ENCODE results near the gene SLC6A9.
A peak's percentile ranks its signal among the peaks of the same experiment; 100 is the strongest.

Gene SLC6A9

DNA sequence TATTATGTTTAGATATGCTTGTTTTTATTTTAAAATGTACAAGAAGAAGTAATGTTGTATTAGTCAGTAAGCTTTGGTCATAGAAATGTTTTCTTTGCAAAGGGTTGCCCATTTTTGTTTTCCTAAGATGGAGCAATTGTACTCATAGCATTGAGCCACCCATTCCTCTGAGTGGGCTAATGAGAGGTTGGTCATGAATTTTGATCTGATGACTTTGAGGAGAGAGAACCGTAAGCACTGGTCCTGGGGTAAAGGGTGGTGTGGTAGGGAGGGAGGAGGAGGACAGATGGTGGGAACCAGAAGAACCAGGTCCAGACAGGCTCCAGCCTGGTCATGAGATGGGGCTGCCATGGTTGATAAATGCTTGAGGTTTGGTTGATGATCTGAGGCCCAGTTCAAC lies 15.9 kb upstream of the SLC6A9 start:
- no peak for DNase-seq

DNA sequence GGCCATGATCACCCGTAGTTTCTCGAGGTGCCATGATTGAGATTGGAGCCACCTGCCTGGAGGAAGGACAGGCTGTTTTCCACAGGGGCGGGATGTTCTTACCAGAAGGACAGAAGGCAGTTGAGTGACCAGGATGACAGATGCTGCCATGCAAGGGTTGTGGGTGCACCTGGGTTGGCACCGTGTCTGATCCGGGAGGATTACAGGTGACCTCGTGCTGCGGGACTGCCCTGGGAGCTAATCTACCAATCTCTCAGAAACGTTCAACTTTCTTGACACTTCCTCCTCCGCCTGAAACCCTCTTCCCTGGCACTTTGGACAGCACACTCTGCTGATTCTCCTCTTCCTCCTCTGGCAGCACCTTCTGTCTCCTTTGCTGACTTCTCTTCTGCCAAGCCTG lies 13.8 kb upstream of the SLC6A9 start:
- no peak for DNase-seq

DNA sequence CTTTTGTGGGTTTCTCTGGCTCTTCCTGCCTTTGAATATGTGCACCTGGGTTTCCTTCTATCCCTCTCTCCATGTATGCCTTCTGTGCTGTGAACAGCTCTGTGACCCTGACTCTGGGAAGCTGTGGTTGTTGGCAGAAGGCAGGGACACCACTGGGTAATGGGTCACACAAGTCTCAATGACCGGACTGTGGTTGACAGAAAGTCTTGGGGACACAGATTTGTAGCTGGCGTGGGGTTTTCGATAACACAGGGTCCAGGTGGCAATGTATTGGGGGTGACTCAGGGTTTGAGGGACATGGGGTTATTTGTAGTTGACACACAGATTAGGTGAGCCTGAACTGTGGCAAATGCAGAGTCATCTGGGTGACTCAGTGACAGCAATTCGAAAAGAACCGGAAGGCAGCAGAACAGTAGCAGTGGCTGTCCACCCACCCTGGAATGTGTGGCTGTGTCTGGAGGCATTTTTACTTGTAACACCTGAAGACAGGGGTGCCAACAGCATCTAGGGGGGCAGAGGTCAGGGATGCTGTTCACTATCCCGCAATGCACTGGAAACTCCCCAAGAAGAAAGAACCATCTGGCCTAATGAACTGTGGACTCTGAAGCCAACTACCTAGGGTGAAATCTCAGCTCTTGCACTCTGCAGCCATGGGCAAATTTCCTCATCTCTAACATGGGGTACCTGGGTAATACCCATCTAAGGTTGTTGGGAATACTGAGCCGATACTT lies 13.0 kb upstream of the SLC6A9 start:
- no peak for DNase-seq

DNA sequence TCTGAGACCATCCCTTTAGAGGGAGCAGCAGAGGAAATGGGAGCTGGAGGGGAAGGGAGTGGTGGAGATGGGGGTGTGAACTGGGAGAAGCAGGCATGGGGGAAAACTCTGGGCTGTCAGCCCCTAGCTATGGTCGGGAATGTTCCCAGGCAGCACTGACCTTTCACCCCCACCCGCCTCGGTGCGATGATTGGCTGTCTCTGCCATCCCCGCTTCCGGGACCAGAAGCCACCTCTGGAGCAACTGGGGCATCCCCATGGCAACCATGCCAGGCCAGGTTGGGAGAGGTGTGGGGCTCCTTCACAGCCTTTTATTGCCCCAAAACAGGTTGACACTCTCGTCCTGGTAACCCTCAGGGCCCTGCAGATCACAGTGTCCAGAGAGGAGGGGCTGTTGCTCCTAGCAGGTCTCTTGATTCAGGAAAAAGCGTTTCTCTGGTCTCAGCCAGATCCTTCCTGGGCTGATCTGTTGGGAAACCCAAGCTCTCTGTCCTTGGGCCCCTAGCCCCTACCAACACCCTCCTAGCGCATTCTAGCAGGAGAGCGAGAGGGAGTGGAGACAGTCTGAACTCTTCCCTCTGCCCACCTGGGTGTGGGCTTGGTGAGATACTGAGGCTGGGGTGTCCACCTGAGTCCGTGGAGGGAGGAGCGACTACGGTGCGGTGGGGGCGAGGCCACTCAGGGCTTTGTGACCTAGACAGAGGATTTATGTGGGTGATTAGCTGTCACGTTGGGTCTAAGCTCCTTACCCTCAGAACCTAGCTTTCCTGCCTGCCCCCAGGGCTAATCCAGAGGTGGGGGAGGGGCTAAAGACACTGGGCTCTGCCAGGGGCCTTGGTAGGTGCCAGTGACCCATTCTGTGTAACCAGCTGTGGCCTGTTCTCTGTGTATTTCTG lies 12.2 kb upstream of the SLC6A9 start:
- DNase-seq, result no peak

DNA sequence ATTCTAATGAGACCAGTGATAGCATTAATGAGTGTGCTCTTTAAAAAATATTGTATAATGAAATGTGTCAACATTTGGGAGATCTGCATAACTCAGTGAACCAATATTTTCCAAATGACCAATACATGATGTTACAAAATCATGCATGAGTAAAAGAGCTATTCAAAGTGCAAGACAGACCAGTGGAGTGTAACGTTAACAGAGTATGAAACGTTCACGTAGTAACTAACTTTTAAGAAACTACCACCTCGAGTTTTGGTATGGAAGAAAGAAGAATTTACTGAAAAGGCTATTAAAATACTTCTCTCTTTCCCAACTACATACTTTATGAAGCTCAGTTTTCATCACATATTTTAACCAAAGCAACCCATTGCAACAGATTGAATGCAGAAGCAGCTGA lies 9.6 kb upstream of the SLC6A9 start:
- DNase-seq, result no peak

DNA sequence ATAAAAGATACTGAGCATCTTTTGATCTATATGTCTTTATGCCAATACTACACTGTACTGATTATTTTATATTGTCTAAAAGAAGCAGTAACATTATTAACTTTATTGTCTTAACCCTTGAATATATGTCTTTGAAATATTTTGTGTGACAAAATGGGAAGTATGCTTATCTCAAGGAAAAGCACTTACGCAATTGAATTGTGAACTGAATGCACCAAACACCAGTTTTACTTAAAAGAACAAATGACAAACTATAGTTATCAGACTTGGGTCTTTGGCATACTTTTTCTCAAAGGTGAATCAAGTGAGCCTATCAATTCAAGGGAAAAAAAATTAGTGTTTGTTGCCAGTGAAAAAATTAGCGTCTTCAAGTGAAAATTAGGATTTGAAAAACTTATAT lies 9.2 kb upstream of the SLC6A9 start:
- peak; percentile 7 to 14 for DNase-seq

DNA sequence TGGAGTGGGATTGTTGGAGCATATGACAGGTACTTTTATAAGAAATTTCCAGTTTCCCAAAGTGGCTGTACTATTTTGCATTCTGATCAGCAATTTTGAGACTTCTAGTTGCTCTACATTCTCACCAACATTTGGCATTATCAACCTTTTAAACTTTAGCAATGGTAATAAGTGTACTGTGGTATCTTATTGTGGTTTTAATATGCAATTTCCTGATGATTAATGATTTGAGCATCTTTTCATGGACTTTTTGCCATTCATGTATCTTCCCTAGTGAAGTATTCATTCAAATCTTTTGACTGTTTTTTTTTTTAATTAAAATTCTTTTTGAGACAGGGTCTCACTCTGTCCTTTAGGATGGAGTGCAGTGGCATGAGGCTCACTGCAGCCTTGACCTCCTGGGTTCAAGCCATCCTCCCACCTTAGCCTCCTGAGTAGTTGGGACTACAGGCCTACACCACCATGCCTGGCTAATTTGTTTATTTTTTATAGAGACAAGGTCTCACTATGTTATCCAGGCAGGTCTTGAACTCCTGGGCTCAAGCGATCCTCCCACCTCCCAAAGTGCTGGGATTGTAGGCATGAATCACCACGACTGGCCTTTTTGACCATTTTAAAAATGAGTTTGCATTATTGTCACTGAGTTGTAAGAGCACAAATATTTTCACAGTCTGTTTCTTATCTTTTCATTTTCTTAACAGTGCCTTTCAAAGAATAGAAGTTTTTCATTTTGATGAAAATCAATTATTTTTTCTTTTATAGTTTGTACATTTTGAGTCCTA lies 7.8 kb upstream of the SLC6A9 start:
- no peak for DNase-seq

DNA sequence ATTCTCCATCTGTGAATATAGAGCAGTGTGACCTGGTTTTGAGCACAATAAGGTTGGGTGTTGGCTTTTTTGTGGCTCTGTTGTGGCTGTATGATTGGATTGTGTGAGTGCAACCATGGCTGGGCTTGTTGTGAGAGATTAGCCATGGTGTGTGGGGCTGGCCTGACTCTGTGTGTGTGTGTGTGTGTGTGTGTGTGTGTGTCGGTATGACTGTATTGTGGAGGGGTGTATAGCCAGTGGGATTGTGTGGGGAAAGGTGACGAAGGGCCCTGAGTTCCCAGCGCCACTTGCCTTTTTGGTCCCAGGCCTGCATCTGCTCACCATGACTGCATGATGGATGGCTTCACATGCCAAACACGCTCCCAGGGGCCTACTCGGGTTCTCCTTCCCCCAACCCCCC lies 5.9 kb upstream of the SLC6A9 start:
- DNase-seq, result no peak

DNA sequence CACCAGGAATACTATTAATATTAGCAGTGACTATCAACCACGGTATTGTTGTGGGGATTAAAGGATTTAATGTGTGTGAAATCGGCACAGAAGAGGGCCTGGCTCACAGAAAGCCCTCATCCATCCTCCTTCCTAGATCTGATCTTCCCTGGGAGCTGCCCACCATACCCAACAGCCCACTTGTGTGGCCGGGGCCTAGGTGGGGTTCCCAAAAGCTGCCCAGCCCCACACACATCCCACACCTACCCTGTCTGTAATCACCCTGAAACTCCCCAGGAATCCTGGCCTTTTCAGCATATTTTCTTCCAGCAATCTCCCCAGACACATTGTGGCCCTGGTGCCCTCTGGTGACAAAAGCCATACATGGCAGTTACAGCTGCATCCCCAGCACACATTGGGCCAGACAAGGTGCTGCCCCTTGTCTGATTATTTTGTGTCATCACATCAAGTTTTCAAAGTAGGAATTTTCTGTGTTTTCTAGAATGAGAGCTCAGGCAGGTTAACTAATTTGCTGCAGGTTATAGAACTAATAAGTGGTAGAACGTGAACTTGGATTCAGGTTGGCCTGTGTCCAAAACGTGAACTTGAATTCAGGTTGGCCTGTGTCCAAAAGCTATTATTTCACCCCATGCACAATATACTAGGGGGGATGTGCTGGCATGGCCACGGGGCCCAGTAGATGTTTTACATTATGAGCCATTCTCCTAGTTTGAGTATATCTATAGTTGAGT lies 5.3 kb upstream of the SLC6A9 start:
- DNase-seq, result peak; percentile 77 to 79

DNA sequence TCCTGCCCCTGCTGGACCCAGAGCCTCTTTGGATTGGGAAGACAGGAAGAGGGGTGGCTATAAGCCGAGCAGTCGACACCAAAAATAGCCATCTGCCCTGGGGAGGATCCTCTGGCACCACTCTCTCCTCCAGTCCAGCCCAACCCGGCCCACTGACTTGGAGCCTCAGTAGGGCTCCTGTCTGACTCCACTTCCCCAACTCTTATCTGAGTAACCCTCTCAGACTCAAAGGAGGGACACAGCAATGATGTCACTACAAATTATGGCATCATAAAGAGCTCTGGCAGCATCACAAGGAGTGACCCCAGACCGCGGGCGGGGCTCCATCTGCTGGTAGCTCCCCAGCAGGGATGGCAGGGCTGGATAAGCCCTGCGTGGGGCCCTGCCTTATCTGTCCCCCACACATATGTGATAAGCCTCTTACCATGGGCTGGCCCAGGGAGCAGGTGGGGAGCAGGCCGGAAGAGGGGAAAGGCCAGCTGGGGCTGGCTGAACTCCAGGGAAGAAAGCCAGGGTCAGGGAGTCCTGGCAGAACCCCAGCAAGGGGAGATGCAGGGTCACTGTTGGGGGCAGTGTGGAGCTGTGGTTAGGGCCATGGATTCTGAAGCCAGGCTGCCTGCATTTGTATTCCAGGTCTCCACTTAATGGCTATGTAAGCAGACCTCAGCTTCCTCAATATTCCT lies 4.6 kb upstream of the SLC6A9 start:
- DNase-seq, result no peak

DNA sequence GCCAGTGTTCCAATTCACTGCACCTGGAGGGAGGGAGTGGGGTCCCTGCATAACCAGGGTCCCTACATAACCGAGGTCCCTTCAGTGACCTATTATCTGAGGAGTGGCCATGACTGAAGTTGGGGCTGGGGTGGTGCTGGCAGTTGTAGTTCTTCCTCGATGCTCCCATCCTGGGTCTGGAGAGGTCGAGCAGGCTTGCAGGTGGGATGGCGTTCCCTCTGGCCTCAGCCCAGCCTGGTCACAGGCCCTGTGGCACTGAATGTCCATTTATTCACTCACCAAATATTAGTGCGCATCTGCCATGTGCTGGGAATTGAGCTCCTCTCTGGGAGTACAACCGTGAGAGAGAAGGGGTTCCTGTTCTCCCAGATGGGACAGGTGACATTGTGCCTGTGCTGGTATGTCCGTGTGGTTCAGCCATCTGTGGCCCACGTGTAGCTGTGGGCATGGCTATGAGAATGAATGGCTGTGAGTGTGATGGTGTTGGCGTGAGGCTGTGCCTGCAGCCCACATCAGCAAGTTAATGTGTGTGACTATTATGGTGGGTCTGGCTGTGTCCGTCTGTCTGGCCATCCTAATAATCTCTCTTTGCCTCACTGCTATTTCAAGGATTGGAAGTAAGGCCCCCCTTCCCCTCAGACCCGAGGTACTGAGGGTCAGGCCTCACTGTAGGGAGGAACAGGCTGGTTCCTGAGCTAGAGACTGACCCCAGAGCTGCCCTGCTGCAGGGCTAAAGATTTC lies 3.9 kb upstream of the SLC6A9 start:
- no peak for DNase-seq

DNA sequence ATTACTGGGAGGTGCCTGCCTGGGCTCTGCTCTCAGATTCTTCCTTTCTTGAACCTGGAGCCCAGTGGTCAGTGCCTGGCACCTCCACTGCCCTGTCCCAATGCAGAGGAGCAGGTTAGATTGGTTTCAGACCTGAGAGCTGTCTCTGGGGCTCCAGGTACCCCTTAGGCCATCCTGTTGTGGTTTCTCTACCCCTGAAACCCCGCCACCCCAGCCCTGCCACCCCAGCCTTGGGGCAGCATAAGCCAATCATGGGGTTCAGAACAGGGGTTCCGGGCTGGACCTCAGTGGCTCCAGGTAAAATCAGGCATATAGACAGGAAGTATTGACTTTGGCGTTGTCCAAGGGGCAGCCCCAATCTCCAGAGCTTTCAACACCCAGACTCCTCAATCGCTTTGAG lies 3.2 kb upstream of the SLC6A9 start:
- no peak for DNase-seq

DNA sequence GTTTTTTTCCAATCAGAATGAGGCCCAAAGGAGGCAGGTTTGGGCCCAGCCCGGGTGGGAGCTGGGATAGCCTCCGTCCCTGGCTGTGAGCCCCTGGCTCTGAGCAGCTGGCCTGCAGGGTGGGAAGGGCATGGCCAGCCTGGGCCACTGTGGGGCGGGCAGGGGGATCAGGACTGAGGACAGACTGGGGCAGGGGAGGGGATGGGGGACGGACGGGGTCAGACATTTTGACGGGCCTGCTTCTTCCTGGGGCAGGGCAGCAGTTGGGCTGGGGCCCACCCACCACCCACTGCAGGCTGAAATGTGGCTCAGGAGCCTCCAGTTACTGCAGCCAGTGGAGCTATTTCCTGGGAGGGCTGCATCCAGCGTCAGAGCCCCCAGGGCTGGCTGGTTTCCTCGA lies 2.5 kb upstream of the SLC6A9 start:
- DNase-seq, result no peak

DNA sequence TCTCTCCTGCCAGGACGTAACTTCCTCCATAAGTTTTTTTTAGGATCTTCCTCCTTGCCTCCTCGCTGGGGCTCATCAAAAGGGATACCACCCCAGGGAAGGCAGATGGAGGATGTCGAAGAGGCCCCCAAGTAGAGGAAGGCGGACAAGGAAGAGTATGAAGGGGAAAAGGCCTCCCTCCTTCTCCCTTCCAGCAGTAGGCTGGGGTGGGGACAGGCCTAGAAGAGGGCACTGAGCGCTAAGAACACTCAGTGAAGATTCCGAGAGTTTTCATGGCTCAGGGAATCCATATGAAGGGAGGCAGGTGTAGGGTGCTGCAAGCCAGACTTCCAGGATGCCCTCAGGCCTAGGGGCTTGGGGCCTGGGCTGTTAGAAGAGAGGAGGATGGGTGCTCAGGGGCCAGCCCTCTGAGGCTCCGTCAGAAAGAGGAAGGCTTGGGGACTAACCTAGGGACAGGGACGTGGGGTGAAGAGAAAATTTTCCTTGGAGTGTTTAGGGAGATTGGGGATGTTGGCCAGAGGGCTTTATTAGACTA lies 1.8 kb upstream of the SLC6A9 start:
- DNase-seq, result no peak

DNA sequence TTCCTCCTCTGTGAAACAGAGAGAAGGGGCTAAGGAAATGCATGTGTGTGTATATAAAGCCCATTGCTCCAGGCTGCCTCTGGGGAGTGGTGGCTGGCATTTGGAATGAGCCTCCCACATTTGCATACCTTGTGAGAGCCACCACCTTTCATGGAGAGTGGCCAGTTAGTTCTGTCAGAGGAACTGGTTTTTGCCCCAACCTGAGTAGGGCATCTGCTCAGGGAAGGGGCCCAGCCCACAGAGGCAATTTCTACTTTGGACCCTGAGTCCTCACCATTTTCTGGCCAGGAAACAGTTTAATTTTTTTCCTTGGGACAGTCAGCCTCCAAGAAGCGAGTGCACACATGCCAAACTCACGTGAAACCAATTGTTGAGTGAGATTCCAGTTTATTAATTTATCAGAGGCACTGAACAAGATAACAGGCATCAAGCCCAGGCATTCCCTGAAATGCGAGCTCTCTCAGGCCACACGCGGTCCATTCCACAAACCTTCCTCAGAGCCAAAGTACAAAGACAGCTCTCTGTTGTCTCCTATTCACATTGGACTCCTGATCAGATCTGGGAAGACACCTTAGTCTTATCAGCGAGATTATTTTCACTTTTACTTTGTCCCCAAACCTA lies 1.0 kb upstream of the SLC6A9 start:
- DNase-seq, result no peak

DNA sequence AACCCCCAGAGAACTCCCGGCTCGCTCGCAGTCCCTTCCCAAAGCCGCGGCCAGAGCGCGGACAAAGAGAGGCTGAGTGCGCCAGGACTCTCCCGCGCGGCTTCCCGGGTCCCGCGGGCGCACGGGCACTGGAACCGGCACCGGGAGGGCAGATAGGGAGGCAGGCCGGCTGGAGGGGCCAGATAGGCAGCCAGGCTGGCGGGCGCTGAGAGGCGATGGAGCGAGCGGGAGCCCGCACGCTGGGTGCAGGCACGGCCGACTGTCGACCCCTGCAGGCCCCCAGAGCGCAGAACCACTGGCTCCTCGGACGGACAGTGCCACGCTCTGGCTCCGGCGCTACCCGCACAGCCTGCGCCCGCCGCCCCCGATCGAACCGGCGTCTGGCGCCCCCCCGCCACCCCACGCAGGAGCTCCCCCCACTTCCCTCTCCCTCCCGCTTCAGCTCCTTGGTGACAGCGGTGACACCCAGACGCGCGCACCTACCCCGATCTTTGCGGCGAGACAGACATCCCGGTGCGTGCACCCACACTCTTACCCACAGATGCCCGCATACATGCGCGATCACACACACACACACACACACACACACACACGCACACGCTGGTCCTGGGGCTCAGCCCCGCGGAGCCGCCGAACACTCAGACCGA lies 534 bp downstream of the SLC6A9 start:
- peak in 1 of 2 experiments; percentile 27 for DNase-seq

DNA sequence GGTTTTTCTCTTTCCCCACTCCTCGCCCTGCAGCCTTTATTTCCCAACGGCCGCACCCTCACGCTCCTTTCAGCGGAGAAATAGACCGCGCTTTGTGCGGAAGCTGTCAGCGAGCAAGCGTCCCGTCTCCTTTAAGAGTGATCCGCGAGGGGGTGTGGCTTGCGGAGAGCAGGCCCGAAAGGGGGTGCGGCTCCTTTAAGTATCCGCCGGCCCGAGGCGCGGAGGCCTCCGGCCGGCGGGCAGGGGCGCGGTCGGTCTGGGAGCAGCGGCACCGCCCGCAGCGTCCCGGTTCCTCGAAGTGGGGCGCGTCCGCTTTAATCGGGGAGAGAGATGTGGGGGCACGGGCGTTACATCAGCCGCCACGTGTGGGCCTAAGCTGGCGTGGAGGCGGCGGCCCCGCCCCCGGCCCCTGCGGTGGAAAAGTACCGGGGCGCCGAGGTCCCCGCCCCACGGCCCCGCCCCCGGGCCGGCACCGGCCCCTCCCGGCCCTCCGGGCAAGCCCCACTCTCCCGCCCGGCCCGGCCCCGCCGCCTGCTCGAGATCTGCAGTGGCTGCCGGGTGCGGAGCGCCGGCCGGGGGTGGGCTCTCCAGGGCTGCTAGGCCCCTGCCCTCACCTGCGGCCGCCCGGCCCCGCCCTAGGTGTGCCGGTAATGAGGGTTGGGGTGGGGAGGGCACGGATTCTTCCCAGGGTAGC lies 1.2 kb downstream of the SLC6A9 start:
- peak; percentile 83 to 86 for DNase-seq

DNA sequence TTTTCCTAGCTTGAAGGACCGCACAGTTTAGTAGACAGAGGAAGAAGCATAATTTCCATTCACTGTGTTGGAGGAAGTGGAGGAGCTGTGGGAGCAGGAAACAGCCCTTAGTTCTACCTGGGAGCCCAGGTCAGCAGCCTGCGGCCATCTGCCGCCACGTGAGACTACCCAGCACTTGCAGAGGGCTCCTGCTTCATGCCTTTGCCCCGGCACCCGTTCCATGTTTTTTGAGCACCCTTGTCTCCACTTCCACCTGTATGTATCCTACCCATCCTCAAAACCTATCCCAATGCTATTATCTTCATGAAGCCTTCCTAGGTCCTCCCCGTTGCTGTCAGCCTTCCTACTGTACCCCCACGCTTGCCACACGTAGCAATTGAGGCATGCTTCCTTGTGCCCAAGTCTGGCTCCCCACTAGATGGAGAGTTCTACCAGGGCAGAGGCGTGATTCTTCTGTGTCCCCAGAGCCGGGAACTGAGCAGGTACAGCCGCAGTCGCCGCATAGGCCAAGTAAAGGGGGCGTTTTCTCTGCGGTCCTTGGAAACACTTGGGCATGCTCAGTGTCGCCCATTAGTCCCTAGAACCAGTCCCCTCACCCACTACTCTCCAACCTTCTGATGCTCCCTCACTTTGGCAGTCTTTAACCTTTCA lies 1.9 kb downstream of the SLC6A9 start:
- peak; percentile 82 for DNase-seq

DNA sequence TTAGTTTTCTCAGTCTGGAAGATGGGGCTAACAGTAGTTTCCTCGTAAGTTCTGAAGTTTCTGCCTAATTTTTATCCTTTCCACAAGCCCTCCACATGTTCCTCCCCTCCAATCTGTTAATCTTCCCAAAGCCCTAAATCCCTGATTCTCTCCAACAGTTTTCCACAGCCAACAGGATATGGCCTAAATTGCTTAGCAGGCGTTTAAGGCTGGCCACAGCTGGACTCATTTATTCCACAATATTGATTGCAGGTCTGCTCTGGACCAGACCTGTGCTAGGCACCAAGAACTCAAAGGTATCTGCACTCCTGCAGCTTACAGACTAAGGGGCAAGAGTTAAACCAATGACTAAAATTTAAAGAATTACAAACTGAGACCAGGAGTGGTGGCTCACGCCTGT lies 3.9 kb downstream of the SLC6A9 start:
- no peak for DNase-seq
